ENCODE measurements around the gene DLL4.

DLL4 gene

GRCh38 chr15:40926659-40927494 lies 2.3 kb upstream of the DLL4 start:
- no peak for DNase-seq (ENCODE audit: low read depth)

- DNase-seq (ENCODE audit: low read depth): no peak
These were observed 1.7 kb upstream of the DLL4 start for GRCh38 chr15:40927495-40927872.

GRCh38 chr15:40927873-40928806 lies 1.0 kb upstream of the DLL4 start:
- DNase-seq (ENCODE audit: low read depth): no peak

GRCh38 chr15:40929660-40930429 lies 705 bp downstream of the DLL4 start:
- DNase-seq (ENCODE audit: low read depth): no peak

DNA sequence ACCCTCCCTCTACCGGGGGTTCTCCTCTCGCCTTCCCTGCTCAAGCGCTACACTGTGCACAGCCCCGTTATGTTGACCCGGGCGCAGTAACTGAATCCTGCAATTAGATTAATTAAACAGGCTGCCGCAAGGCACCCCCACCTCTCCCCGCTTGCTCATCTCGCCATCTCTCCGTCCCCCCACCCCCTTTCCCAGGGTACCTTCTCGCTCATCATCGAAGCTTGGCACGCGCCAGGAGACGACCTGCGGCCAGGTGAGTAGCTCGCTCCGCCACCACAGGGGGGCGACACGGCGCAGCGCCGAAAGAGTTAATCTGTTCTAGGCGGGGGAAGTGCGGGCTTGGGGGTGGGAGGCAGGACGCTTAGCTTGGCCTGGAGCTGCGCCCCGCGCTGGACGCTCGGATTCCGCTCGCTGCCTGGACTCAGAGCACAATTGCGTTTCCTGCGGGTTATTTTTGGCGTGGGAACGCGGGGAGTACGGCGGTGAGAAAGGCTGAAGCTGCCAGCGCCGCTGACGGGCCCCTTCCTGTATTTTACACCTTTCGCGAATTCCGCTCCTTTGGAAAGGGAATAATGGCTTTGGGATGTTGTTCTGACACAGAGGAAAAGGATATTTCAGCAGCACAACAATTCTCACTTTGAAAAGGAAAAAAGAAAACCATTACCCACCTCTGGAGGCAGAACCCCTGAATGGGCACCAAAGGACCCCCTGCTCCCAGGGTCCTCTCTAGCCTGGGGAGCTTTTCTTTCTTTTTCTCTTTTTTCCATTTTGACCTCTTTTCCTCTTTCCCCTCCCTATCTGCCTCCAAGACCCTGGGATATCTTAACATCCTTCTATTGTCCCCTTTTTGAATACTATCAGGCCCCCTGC lies 1.5 kb downstream of the DLL4 start:
- DNase-seq (ENCODE audit: low read depth): no peak

DNA sequence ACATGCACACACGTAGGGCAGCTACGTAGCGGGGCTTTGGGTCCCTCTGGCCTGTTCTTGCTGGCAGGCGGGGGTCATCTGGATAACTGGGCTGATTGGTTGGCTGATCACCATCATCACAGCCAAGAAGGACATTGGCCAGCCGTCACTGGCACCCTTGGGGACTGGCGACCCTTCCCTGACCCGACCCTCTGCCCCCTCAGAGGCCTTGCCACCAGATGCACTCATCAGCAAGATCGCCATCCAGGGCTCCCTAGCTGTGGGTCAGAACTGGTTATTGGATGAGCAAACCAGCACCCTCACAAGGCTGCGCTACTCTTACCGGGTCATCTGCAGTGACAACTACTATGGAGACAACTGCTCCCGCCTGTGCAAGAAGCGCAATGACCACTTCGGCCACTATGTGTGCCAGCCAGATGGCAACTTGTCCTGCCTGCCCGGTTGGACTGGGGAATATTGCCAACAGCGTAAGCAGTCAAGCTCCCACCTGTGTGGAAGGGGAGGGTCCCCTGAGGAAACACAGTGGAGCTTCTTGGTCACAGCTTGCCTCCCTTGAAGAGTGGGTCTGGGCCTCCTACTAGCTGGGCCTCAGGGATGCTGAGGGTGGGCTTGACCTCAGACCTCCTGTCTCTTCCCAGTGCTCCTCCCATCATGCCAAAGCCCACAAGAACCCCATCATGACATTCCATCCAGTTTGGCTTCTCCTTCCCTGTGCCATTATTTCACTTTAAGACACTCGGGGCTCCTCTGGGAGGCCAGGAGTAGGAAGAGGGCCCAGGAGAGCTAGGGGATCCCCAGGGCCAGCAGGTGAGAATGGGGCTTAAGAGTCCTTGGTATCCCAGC lies 2.4 kb downstream of the DLL4 start:
- DNase-seq (ENCODE audit: low read depth): no peak

DNA sequence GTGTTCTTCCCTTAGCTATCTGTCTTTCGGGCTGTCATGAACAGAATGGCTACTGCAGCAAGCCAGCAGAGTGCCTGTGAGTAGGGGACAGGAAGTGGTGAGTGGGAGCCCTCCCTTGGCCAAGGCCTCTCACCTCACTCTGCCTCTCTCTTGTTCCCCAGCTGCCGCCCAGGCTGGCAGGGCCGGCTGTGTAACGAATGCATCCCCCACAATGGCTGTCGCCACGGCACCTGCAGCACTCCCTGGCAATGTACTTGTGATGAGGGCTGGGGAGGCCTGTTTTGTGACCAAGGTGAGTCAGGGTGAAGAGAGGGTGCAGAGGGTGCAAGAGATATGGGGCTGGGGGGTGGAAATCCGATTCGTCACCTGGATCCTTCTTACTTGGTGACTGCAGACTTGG lies 3.0 kb downstream of the DLL4 start:
- DNase-seq (ENCODE audit: low read depth): no peak

DNA sequence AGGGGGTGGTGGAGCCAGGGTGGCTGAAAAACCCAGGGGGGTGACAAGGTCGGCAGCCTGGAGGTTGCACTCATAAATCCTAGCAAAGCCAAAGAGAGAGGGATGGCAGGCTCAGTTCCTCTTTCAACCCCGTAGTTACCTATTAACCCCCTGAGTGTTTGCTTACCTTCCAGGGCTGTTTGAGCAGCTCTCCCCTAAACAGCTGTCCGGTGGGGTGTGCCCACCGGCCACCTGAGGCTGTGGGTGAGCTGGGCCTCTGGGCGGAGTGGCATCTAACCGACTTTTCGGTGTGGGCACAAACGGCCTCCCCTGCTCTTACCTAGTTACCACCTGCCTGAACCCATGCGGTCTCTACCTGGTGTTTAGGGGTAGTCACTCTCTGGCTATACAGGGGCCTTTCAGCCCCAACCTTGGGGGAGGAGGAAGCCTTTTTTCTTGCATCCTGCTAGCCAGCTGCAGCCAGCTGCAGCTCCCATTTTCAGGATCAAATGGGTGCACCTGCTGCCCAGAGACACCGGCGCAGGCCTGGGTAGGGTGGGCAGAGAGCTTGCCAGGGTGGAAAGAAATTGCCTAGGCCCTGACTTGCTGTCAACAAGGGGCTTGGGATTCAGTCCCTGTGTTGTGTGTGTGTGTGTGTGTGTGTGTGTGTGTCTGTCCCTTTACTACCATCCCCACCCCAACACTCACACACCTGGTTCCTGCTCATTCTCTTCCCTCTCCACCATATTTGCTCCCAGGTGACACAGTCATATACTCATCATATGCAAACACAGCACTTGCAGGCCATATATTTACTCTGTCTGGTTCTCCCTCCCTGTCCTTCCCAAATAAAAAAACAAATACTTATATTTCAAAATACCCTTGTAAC lies 3.7 kb downstream of the DLL4 start:
- no peak for DNase-seq (ENCODE audit: low read depth)

GRCh38 chr15:40933517-40933902 lies 4.4 kb downstream of the DLL4 start:
- DNase-seq (ENCODE audit: low read depth): no peak

- no peak for DNase-seq (ENCODE audit: low read depth)
These were observed 5.3 kb downstream of the DLL4 start for GRCh38 chr15:40934457-40934856.

GRCh38 chr15:40936234-40936708 lies 7.1 kb downstream of the DLL4 start:
- DNase-seq (ENCODE audit: low read depth): no peak

DNA sequence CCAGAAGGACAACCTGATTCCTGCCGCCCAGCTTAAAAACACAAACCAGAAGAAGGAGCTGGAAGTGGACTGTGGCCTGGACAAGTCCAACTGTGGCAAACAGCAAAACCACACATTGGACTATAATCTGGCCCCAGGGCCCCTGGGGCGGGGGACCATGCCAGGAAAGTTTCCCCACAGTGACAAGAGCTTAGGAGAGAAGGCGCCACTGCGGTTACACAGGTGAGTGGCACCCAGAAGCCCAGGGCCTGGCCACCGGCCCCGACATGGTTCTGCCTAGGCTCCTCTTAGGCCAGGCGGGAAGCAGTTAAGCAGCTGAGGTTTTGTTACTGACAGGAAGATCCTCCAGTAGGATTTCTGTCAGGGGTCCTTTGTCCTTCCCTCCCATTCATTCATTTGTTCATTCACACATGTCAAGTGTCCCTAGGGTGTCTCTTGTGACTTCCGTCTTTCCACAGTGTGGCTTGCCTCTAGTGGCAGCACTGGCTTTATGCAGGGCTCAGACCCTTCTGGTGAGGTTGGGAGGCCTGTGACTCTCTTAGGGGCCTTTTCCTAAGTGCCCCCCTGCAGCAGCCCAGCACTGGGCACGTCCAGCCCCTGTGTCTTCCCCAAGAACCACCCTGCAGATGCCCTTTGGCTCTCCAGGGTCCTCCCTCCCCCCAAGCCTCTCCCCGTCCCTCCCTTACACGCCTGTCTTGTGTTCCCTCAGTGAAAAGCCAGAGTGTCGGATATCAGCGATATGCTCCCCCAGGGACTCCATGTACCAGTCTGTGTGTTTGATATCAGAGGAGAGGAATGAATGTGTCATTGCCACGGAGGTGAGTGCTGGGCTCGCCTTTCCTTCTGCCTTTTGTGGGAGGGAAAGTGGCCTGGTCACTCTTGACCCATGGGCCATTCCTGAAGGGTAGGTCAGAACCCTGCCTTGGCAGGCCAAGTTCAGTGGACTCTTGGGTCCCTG lies 7.8 kb downstream of the DLL4 start:
- DNase-seq (ENCODE audit: low read depth): no peak

DNA sequence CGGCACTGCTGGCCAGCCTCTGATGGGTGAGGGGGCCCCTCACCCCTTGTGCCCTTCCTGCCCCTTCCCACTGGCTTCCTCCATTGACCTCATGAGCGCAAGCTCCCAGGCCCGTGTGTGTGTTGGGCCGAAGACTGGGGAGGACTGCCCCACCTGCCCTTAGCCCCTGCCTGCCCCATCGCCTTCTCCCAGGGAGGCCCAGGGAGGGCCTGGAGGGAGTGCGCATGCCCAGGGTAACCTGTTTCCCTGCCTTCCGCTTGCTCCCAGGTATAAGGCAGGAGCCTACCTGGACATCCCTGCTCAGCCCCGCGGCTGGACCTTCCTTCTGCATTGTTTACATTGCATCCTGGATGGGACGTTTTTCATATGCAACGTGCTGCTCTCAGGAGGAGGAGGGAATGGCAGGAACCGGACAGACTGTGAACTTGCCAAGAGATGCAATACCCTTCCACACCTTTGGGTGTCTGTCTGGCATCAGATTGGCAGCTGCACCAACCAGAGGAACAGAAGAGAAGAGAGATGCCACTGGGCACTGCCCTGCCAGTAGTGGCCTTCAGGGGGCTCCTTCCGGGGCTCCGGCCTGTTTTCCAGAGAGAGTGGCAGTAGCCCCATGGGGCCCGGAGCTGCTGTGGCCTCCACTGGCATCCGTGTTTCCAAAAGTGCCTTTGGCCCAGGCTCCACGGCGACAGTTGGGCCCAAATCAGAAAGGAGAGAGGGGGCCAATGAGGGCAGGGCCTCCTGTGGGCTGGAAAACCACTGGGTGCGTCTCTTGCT lies 8.8 kb downstream of the DLL4 start:
- DNase-seq (ENCODE audit: low read depth): no peak

DNA sequence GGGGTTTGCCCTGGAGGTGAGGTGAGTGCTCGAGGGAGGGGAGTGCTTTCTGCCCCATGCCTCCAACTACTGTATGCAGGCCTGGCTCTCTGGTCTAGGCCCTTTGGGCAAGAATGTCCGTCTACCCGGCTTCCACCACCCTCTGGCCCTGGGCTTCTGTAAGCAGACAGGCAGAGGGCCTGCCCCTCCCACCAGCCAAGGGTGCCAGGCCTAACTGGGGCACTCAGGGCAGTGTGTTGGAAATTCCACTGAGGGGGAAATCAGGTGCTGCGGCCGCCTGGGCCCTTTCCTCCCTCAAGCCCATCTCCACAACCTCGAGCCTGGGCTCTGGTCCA lies 9.4 kb downstream of the DLL4 start:
- DNase-seq (ENCODE audit: low read depth): no peak

DNA sequence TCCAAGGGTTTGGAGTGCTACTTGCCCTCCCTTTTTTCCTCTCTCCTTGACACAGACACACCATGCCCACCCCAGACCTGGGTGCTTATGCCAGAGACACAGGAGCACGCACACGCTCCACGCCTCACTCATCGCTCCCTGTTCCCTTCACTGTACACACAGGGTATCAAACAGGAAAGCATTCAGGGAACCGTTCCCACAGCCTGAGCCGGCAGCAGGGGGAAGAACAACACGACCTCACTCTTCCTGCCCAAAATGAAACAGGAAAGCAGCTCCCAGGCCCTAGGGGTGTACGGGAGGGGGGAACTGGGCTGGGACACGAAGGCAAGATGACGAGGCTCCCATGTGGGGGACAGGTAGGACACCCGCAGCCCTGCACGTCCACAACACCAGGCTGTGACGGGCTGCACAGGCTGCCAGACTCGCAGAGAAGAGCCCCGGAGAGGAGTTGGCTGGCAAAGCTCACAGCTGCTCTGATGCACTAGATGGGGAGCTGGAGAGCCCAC lies 11.2 kb downstream of the DLL4 start:
- no peak for DNase-seq (ENCODE audit: low read depth)

- DNase-seq (ENCODE audit: low read depth): no peak
These were observed 12.0 kb downstream of the DLL4 start for GRCh38 chr15:40941068-40941527.
